ENCODE data around the gene FAM9C. TPM values are rescaled to one million over a fixed set of nuclear protein-coding genes. Genes with fewer than 3 reads are reported as not detected.
A peak's percentile ranks its signal among the peaks of the same experiment; 100 is the strongest.

Gene FAM9C
- polyA plus RNA-seq, 2 donors, result not detected

DNA sequence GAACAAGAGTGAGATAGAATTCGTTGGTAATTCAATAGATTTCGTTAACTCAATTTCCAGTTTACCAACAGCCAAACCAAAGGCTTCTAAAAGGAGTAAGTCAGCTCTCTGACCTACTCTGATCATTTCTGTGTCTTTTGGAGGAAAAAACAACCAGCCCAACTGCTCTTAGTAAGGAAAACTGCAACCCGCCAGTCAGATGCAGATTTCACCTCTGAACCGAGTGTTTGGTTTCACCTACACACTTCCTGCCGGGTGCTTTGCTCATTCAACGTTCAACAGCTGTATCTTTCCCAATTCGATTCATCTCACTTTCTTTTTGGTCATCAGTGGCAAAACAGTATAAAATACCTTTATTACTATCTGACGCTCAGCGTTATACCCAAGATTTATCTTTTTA is 45.0 kb downstream of the FAM9C start:
- WGBS, 2 donors, result 52 to 64% methylated on average over 9 of the region's 9 CpGs
- Histone ChIP-seq H3K27ac (ENCODE audit: low read depth in 2 of 2, low read length in 1 of 2) (no peak overlapping the region), H3K4me3 (ENCODE audit: low read depth in 1 of 2, low read length in 2 of 2) (no peak overlapping the region), H3K9me3 (ENCODE audit: control insufficient read depth in 2 of 2, insufficient read depth in 1 of 2, low read depth in 1 of 2, low read length in 1 of 2) (no peaks in the 10 kb centered on the region), H3K4me1 (ENCODE audit: control insufficient read depth in 2 of 2, insufficient read depth in 2 of 2, low read length in 1 of 2) (no peaks in the 10 kb centered on the region), H3K36me3 (ENCODE audit: control insufficient read depth in 2 of 2, insufficient read depth in 2 of 2, low read length in 1 of 2) (no peaks in the 10 kb centered on the region), H3K27me3 (ENCODE audit: control insufficient read depth in 1 of 2, insufficient read depth in 2 of 2, low read length in 2 of 2) (no peaks in the 10 kb centered on the region)

DNA sequence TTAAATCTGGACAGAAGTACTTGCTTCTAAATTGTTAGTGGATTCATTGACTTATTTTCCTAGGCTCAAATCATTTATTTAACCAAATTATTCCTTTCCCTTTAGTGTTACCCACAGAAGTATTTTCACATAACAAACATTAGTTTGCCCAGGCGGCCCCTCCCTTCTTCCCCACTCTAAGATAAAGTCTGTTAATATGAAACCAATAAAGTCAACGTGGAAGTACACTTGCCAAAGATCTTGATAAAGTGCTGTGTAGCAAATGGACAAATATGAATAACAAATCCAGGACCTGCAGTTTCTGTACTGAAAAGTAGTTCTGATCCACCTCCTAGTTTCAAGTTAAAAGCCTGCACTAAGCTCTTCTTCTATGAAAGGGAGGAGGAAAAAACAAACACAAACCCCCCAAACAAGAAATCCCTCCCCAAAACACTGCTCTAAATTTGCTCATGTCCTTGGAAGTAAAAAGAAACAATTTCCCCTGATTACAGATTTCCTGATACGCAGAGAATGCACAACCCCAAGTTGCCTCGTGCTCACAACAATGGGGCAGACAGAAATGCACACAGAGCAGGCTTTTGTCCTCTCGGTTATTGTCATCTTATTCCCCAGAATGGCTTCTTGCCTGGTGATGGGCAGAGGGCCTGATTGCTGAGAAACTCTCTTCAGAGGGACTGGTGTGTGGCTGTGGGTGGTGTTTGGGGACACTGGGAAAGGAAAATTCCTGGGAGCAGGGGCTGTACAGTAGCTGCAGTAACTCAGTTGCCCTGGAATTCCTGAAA is 46.3 kb downstream of the FAM9C start:
- Histone ChIP-seq H3K27ac (ENCODE audit: low read depth in 2 of 2, low read length in 1 of 2) (no peak overlapping the region), H3K27me3 (ENCODE audit: control insufficient read depth in 1 of 2, insufficient read depth in 2 of 2, low read length in 2 of 2) (no peaks in the 10 kb centered on the region), H3K36me3 (ENCODE audit: control insufficient read depth in 2 of 2, insufficient read depth in 2 of 2, low read length in 1 of 2) (no peaks in the 10 kb centered on the region), H3K4me3 (ENCODE audit: low read depth in 1 of 2, low read length in 2 of 2) (no peak overlapping the region), H3K9me3 (ENCODE audit: control insufficient read depth in 2 of 2, insufficient read depth in 1 of 2, low read depth in 1 of 2, low read length in 1 of 2) (no peaks in the 10 kb centered on the region), H3K4me1 (ENCODE audit: control insufficient read depth in 2 of 2, insufficient read depth in 2 of 2, low read length in 1 of 2) (no peaks in the 10 kb centered on the region)
- 38 to 56% methylated on average over 5 of the region's 5 CpGs for WGBS, 2 donors

DNA sequence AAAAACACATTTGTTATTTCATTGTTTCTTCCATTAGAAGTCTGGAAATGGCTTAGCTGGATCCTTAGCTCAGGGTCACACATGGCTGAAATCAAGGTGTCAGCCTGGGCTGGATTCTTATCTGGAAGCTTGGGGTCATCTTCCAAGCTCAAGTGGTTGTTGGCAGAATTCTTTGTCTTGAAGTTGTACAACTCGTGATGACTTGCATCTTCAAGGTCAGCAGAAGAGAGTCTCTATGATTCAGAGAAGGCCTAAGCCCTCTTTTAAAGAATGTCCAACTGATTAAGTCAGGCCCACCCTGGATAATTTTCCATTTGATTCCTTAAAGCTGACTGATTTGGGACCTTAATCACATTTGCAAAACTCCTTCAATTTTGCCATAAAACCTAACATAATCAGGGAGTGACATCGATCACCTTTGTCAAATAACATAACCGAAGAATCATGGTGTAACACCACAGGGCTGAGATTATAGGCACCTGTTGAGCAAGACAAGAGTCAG is 47.4 kb downstream of the FAM9C start:
- no peaks in the 10 kb centered on the region for H3K4me1 ChIP-seq (ENCODE audit: control insufficient read depth in 2 of 2, insufficient read depth in 2 of 2, low read length in 1 of 2)
- H3K36me3 ChIP-seq (ENCODE audit: control insufficient read depth in 2 of 2, insufficient read depth in 2 of 2, low read length in 1 of 2), result no peaks in the 10 kb centered on the region
- WGBS, 2 donors, result 67 to 69% methylated on average over 3 of the region's 3 CpGs
- H3K9me3 ChIP-seq (ENCODE audit: control insufficient read depth in 2 of 2, insufficient read depth in 1 of 2, low read depth in 1 of 2, low read length in 1 of 2), result no peaks in the 10 kb centered on the region
- no peak overlapping the region for H3K4me3 ChIP-seq (ENCODE audit: low read depth in 1 of 2, low read length in 2 of 2)
- H3K27ac ChIP-seq (ENCODE audit: low read depth in 2 of 2, low read length in 1 of 2), result no peak overlapping the region
- H3K27me3 ChIP-seq (ENCODE audit: control insufficient read depth in 1 of 2, insufficient read depth in 2 of 2, low read length in 2 of 2), result no peaks in the 10 kb centered on the region

DNA sequence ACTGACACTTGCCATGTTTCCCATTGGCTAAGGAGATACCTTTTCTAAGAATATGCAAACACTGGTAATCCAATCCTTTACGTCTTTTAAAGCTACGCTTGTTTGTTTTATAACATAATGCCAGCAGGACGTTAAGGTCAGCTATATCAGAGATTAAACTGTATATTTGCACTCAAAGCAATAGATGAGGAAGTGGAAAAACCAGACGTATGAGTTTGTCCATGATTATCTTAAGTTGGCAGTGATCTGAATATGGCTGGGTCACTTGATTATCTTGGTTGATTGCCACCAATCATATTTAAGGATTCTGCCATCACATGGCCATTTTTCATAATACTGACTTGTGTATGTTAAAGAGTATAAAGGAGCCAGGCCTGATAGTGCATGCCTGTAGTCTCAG is 50.1 kb downstream of the FAM9C start:
- 25 to 43% methylated on average over 4 of the region's 4 CpGs for WGBS, 2 donors
- H3K4me1 ChIP-seq (ENCODE audit: control insufficient read depth in 2 of 2, insufficient read depth in 2 of 2, low read length in 1 of 2), result no peaks in the 10 kb centered on the region
- H3K27me3 ChIP-seq (ENCODE audit: control insufficient read depth in 1 of 2, insufficient read depth in 2 of 2, low read length in 2 of 2), result no peaks in the 10 kb centered on the region
- no peak overlapping the region for H3K27ac ChIP-seq (ENCODE audit: low read depth in 2 of 2, low read length in 1 of 2)
- H3K36me3 ChIP-seq (ENCODE audit: control insufficient read depth in 2 of 2, insufficient read depth in 2 of 2, low read length in 1 of 2), result no peaks in the 10 kb centered on the region
- no peak overlapping the region for H3K4me3 ChIP-seq (ENCODE audit: low read depth in 1 of 2, low read length in 2 of 2)
- no peaks in the 10 kb centered on the region for H3K9me3 ChIP-seq (ENCODE audit: control insufficient read depth in 2 of 2, insufficient read depth in 1 of 2, low read depth in 1 of 2, low read length in 1 of 2)

DNA sequence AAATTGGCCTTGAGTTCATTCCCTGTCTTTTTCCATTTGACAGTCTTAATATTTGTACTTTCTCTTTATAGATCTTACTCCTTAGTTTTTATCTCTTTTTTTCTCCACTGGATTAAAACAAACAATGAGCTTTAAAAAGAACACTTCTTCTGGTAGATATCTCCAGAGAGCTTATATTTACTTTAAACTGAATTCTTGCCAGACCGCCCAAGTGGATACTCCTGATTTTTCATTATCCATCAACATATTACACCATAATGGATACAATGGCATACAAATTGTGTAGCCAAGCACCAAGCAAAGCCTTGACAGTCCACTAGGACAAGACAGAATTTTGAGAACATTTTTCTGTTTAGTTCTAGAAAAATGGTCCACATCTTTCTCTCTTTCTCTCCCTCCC is 50.6 kb downstream of the FAM9C start:
- no peaks in the 10 kb centered on the region for H3K36me3 ChIP-seq (ENCODE audit: control insufficient read depth in 2 of 2, insufficient read depth in 2 of 2, low read length in 1 of 2)
- H3K4me1 ChIP-seq (ENCODE audit: control insufficient read depth in 2 of 2, insufficient read depth in 2 of 2, low read length in 1 of 2), result no peaks in the 10 kb centered on the region
- H3K4me3 ChIP-seq (ENCODE audit: low read depth in 1 of 2, low read length in 2 of 2), result no peak overlapping the region
- H3K9me3 ChIP-seq (ENCODE audit: control insufficient read depth in 2 of 2, insufficient read depth in 1 of 2, low read depth in 1 of 2, low read length in 1 of 2), result no peaks in the 10 kb centered on the region
- 65% methylated on average over 1 of the region's 1 CpG for WGBS, 2 donors
- no peak overlapping the region for H3K27ac ChIP-seq (ENCODE audit: low read depth in 2 of 2, low read length in 1 of 2)
- no peaks in the 10 kb centered on the region for H3K27me3 ChIP-seq (ENCODE audit: control insufficient read depth in 1 of 2, insufficient read depth in 2 of 2, low read length in 2 of 2)

DNA sequence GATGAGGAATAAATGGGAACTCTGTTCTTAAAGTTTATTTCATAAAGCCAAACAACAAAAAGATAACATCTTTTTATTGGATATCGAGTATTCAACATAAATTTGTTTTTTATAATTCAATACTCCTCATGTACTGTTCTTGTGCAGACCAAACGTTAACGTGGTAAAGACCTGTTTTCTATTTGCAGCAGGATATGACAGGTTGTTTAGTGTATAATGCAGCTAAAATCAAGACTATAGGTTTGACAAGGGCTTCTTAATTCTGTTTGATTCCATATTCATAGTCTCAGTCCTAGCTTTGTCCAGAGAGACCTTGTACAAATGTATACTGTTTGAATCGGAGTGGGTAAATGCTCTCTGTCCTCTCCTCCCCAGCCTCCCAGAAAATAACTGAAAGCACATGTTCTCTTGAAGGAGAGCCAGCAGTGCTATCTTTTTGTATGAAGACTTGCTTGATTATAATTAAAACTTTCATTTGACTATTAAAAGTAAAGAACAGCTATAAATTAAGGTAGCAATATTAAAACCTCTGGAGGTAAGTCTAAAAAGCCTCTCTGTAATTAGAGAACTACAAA is 51.8 kb downstream of the FAM9C start:
- 67 to 77% methylated on average over 4 of the region's 4 CpGs for WGBS, 2 donors
- no peak overlapping the region for H3K27ac ChIP-seq (ENCODE audit: low read depth in 2 of 2, low read length in 1 of 2)

DNA sequence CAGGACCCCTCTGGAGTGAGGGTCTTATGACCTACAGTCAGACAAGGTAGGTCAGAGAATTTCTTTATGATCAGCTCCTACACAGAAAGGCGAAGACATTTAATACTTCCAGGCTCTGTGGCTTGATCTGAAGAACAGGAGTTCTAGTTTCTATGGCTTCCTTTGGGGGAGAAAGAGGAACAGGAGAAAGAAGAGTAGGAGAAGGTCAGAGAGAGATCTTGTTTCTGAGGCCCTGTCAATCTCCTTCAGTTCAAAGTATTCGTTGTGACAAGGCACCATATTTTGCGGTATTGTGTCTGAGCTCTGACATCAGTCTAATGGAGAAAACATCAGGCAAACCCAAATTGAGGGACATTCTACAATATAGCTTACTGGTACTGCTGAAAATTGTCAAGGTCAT is 52.8 kb downstream of the FAM9C start:
- H3K36me3 ChIP-seq (ENCODE audit: control insufficient read depth in 2 of 2, insufficient read depth in 2 of 2, low read length in 1 of 2), result no peaks in the 10 kb centered on the region
- H3K9me3 ChIP-seq (ENCODE audit: control insufficient read depth in 2 of 2, insufficient read depth in 1 of 2, low read depth in 1 of 2, low read length in 1 of 2), result no peaks in the 10 kb centered on the region
- no peaks in the 10 kb centered on the region for H3K4me1 ChIP-seq (ENCODE audit: control insufficient read depth in 2 of 2, insufficient read depth in 2 of 2, low read length in 1 of 2)
- H3K4me3 ChIP-seq (ENCODE audit: low read depth in 1 of 2, low read length in 2 of 2), result no peak overlapping the region
- H3K27ac ChIP-seq (ENCODE audit: low read depth in 2 of 2, low read length in 1 of 2), result no peak overlapping the region
- WGBS, 2 donors, result 87 to 90% methylated on average over 3 of the region's 3 CpGs
- no peaks in the 10 kb centered on the region for H3K27me3 ChIP-seq (ENCODE audit: control insufficient read depth in 1 of 2, insufficient read depth in 2 of 2, low read length in 2 of 2)

More for the DNA sequence above, 51.8 kb downstream of the FAM9C start:
- no peaks in the 10 kb centered on the region for H3K27me3 ChIP-seq (ENCODE audit: control insufficient read depth in 1 of 2, insufficient read depth in 2 of 2, low read length in 2 of 2)
- no peak overlapping the region for H3K4me3 ChIP-seq (ENCODE audit: low read depth in 1 of 2, low read length in 2 of 2)
- H3K4me1 ChIP-seq (ENCODE audit: control insufficient read depth in 2 of 2, insufficient read depth in 2 of 2, low read length in 1 of 2), result no peaks in the 10 kb centered on the region
- no peaks in the 10 kb centered on the region for H3K36me3 ChIP-seq (ENCODE audit: control insufficient read depth in 2 of 2, insufficient read depth in 2 of 2, low read length in 1 of 2)
- no peaks in the 10 kb centered on the region for H3K9me3 ChIP-seq (ENCODE audit: control insufficient read depth in 2 of 2, insufficient read depth in 1 of 2, low read depth in 1 of 2, low read length in 1 of 2)

DNA sequence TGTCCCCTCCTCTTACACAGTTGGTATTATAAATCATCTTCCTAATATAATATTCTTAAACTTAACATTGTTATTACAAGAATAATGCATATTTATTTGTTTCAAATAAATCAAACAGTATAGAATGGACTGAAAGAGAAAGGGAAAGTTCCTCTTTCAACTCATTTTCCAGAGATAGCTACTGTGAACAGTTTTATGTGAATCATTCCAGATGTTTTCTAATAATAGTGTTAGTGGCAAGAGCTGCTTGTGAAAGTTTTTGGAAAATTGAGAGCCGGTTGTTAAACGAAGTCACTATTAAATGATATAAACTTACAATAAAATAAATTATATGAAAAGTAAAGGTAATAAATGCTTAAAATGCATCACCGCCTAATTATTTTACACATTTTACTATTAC is 55.0 kb downstream of the FAM9C start:
- Histone ChIP-seq H3K4me1 (ENCODE audit: control insufficient read depth in 2 of 2, insufficient read depth in 2 of 2, low read length in 1 of 2) (no peaks in the 10 kb centered on the region), H3K36me3 (ENCODE audit: control insufficient read depth in 2 of 2, insufficient read depth in 2 of 2, low read length in 1 of 2) (no peaks in the 10 kb centered on the region), H3K27ac (ENCODE audit: low read depth in 2 of 2, low read length in 1 of 2) (no peak overlapping the region), H3K27me3 (ENCODE audit: control insufficient read depth in 1 of 2, insufficient read depth in 2 of 2, low read length in 2 of 2) (no peaks in the 10 kb centered on the region), H3K9me3 (ENCODE audit: control insufficient read depth in 2 of 2, insufficient read depth in 1 of 2, low read depth in 1 of 2, low read length in 1 of 2) (no peaks in the 10 kb centered on the region), H3K4me3 (ENCODE audit: low read depth in 1 of 2, low read length in 2 of 2) (no peak overlapping the region)
- WGBS, 2 donors, result 75 to 79% methylated on average over 3 of the region's 3 CpGs

DNA sequence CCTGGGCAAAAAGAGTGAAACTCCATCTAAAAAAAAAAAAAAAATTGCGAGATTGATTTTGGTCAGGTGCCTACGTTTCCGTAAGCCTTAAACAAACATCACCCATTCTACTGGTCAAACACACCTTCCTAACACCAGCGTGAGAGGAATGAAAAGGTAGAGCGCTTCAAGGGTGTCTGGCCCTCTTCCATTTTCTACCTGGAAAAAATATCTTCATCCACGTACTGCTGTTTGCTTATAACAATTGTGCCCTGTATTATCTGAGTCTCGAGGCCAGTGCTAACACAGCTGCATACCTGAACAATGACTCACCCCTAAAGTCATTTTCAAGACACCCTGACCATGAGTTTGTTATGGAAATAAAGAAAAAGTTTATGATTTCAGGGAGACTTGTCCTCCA is 55.6 kb downstream of the FAM9C start:
- H3K4me1 ChIP-seq (ENCODE audit: control insufficient read depth in 2 of 2, insufficient read depth in 2 of 2, low read length in 1 of 2), result no peaks in the 10 kb centered on the region
- 40 to 46% methylated on average over 7 of the region's 7 CpGs for WGBS, 2 donors
- no peaks in the 10 kb centered on the region for H3K36me3 ChIP-seq (ENCODE audit: control insufficient read depth in 2 of 2, insufficient read depth in 2 of 2, low read length in 1 of 2)
- no peaks in the 10 kb centered on the region for H3K9me3 ChIP-seq (ENCODE audit: control insufficient read depth in 2 of 2, insufficient read depth in 1 of 2, low read depth in 1 of 2, low read length in 1 of 2)
- peak overlapping the region in 1 of 2 donors; percentile 68 for H3K27ac ChIP-seq (ENCODE audit: low read depth in 2 of 2, low read length in 1 of 2)
- no peaks in the 10 kb centered on the region for H3K27me3 ChIP-seq (ENCODE audit: control insufficient read depth in 1 of 2, insufficient read depth in 2 of 2, low read length in 2 of 2)
- no peak overlapping the region for H3K4me3 ChIP-seq (ENCODE audit: low read depth in 1 of 2, low read length in 2 of 2)
